ENCODE measurements around the gene PAWR. TPM values are rescaled to one million over a fixed set of nuclear protein-coding genes. Genes with fewer than 3 reads are reported as not detected.

The PAWR gene
- total and polyA plus RNA-seq, 4 experiments from 2014 or later, result 0.87 to 4.7 (median 2.2) TPM

DNA sequence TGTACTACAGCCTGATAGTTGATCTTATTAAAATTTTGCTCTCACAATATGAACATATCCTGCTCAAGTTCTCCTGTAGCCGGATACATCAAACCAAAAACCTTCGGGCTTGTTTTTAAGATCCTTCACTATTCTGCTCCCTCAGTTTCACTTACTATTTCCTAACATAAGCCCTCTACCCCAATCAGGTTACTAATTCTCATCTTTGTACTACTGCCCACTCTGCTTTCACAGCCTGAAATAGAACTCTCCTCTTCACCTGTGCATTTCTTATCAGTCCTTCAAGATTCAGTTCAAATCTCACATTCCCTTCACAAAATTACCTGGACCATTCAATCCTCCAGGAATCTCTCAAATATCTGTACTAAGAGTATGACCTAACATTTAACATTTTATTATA lies 14.2 kb downstream of the PAWR start:
- Mint-ChIP-seq H3K9me3 (peaks cover 0 to 11% (median 5%) of the 10 kb centered on the region in 8 donors), H3K27me3 (peaks cover 13 to 15% of the 10 kb centered on the region in 2 donors), H3K27ac (no peak overlapping the region), H3K4me1 (no peaks in the 10 kb centered on the region), H3K36me3 (no peaks in the 10 kb centered on the region), H3K4me3 (no peak overlapping the region)
- Histone ChIP-seq H3K9me3 (ENCODE audit: control insufficient read depth in 1 of 2, low read length in 2 of 2) (no peaks in the 10 kb centered on the region), H3K27ac (ENCODE audit: low read depth, low read length) (no peak overlapping the region), H3K4me3 (ENCODE audit: low read length in 2 of 2) (no peak overlapping the region), H3K4me1 (ENCODE audit: insufficient read depth, low read length) (no peaks in the 10 kb centered on the region), H3K36me3 (ENCODE audit: insufficient read depth, low read length) (no peaks in the 10 kb centered on the region), H3K27me3 (ENCODE audit: insufficient read depth, low read length) (no peaks in the 10 kb centered on the region)
- ChIA-PET POLR2A (ENCODE audit: partially characterized antibody) (no interaction called here), CTCF (ENCODE audit: partially characterized antibody) (no interaction called here)
- intact Hi-C loops (cut with micrococcal nuclease), result no loop called here
- DNase-seq, result no peak

DNA sequence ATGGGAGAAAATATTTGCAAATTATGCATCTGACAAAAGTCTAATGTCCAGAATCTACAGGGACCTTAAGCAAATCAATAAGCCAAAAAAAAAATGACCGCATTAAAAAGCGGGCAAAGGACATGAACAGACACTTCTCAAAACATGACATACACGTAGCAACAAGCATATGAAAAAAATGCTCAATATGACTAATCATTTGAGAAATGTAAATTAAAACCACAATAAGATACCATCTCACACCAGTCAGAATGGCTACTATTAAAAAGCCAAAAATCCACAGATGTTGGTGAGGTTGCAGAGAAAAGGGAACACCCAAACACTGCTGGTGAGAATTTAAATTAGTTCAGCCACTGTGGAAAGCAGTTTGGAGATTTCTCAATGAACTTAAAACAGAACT lies 16.1 kb downstream of the PAWR start:
- DNase-seq, result no peak
- ChIA-PET POLR2A (ENCODE audit: partially characterized antibody) (no interaction called here), CTCF (ENCODE audit: partially characterized antibody) (no interaction called here)
- Mint-ChIP-seq H3K27ac (no peak overlapping the region), H3K4me3 (no peak overlapping the region), H3K4me1 (no peaks in the 10 kb centered on the region), H3K9me3 (peaks cover 0 to 11% (median 5%) of the 10 kb centered on the region in 8 donors), H3K36me3 (no peaks in the 10 kb centered on the region), H3K27me3 (peaks cover 9 to 11% of the 10 kb centered on the region in 2 donors)
- Histone ChIP-seq H3K4me3 (ENCODE audit: low read length in 2 of 2) (no peak overlapping the region), H3K4me1 (ENCODE audit: insufficient read depth, low read length) (no peaks in the 10 kb centered on the region), H3K27me3 (ENCODE audit: insufficient read depth, low read length) (no peaks in the 10 kb centered on the region), H3K9me3 (ENCODE audit: control insufficient read depth in 1 of 2, low read length in 2 of 2) (no peaks in the 10 kb centered on the region), H3K36me3 (ENCODE audit: insufficient read depth, low read length) (no peaks in the 10 kb centered on the region), H3K27ac (ENCODE audit: low read depth, low read length) (no peak overlapping the region)
- intact Hi-C loops (cut with micrococcal nuclease), result no loop called here

DNA sequence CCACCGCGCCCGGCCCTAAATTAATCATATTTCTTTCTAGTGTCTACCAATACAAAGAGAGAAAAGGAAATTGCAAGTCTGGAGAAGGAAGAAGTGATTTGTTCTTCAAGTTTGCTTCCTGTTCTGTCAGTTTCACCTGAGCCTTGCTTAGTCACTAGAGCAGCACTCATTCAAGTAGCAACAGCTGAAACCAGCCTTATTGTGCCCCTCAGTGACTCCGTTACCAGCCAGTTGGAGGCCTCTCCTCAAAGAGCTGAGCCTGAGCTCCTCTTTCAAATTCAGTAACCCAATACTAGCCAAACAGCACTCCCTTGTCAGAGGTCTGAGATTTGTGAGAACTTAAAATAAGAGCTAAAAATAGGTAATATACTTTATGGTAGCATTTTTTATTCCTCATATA lies 17.4 kb downstream of the PAWR start:
- H3K27ac Mint-ChIP-seq, result no peak overlapping the region
- Histone ChIP-seq H3K36me3 (ENCODE audit: insufficient read depth, low read length) (no peaks in the 10 kb centered on the region), H3K9me3 (ENCODE audit: control insufficient read depth in 1 of 2, low read length in 2 of 2) (no peaks in the 10 kb centered on the region), H3K4me1 (ENCODE audit: insufficient read depth, low read length) (no peaks in the 10 kb centered on the region), H3K4me3 (ENCODE audit: low read length in 2 of 2) (no peak overlapping the region), H3K27me3 (ENCODE audit: insufficient read depth, low read length) (no peaks in the 10 kb centered on the region), H3K27ac (ENCODE audit: low read depth, low read length) (no peak overlapping the region)
- H3K4me1 Mint-ChIP-seq, result no peaks in the 10 kb centered on the region
- CTCF ChIA-PET (ENCODE audit: partially characterized antibody), result no interaction called here
- H3K27me3 Mint-ChIP-seq, result peaks cover 4 to 10% of the 10 kb centered on the region in 2 donors
- H3K36me3 Mint-ChIP-seq, result no peaks in the 10 kb centered on the region
- H3K4me3 Mint-ChIP-seq, result no peak overlapping the region
- peaks cover 0 to 11% (median 5%) of the 10 kb centered on the region in 8 donors for H3K9me3 Mint-ChIP-seq
- POLR2A ChIA-PET (ENCODE audit: partially characterized antibody), result no interaction called here
- intact Hi-C loops (cut with micrococcal nuclease), result no loop called here
- no peak for DNase-seq

DNA sequence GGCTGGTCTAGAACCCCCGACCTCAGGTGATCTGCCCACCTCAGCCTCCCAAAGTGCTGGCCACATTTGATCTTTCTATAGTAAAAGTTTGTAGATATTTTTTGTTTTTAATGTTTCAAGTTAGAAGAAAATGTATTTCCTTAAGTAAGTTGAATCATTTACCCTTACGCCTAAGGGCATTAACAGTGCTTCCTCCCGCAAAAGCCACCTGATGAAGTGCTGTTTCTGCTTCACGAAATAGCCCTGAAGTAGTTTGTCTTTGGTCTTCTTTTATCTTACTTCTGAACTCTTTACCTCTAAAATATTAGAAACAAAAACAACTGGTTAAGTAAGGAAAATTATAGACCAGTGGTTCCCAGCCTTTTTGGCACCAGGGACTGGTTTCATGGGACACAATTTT lies 22.7 kb downstream of the PAWR start:
- Mint-ChIP-seq H3K9me3 (peaks cover 0 to 8% (median 5%) of the 10 kb centered on the region in 8 donors), H3K36me3 (no peaks in the 10 kb centered on the region), H3K27ac (no peak overlapping the region), H3K27me3 (peaks cover 2 to 6% of the 10 kb centered on the region in 2 donors), H3K4me3 (no peak overlapping the region), H3K4me1 (no peaks in the 10 kb centered on the region)
- DNase-seq, result no peak
- intact Hi-C loops (cut with micrococcal nuclease), result no loop called here
- H3K27me3 ChIP-seq (ENCODE audit: insufficient read depth, low read length), result no peaks in the 10 kb centered on the region
- no peaks in the 10 kb centered on the region for H3K9me3 ChIP-seq (ENCODE audit: control insufficient read depth in 1 of 2, low read length in 2 of 2)
- no peak overlapping the region for H3K27ac ChIP-seq (ENCODE audit: low read depth, low read length)
- no peaks in the 10 kb centered on the region for H3K36me3 ChIP-seq (ENCODE audit: insufficient read depth, low read length)
- CTCF ChIA-PET (ENCODE audit: partially characterized antibody), result no interaction called here
- POLR2A ChIA-PET (ENCODE audit: partially characterized antibody), result no interaction called here
- no peaks in the 10 kb centered on the region for H3K4me1 ChIP-seq (ENCODE audit: insufficient read depth, low read length)
- H3K4me3 ChIP-seq (ENCODE audit: low read length in 2 of 2), result no peak overlapping the region

DNA sequence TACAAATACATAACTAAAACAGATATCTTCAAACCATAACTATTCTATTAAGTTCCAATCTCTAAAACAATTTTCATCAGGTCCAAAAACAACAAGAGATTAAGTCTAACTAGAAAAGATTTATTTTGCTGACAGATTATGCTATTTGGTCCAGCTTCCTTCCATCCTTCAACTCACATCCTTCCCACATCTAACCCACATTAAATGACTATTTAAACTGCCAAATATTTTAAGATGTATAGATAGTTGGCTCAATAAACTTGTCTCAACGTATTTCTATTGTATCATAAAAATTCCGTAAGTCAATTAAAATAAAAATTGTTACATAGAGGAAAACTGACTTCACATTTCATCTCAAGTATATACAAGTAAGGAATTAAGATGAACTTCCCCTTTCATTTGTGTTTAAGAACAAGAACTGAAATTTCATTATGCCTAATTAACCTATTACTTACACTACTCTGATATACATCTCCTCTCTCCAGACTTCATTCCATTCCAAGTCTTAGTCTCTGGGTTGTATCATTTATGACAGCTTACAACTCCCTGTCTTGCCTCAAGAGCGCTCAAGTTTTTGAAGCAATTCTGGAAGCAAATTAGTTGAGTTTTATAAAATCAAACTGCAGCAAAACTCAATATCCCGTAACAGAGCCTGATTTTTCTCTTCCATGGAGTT lies 25.4 kb downstream of the PAWR start:
- DNase-seq, result no peak
- CTCF ChIA-PET (ENCODE audit: partially characterized antibody), result no interaction called here
- Mint-ChIP-seq H3K27me3 (peaks cover 0 to 2% of the 10 kb centered on the region in 2 donors), H3K4me3 (no peak overlapping the region), H3K36me3 (no peaks in the 10 kb centered on the region), H3K4me1 (no peaks in the 10 kb centered on the region), H3K27ac (no peak overlapping the region), H3K9me3 (no peaks in the 10 kb centered on the region)
- POLR2A ChIA-PET (ENCODE audit: partially characterized antibody), result no interaction called here
- H3K36me3 ChIP-seq (ENCODE audit: insufficient read depth, low read length), result no peaks in the 10 kb centered on the region
- no peaks in the 10 kb centered on the region for H3K9me3 ChIP-seq (ENCODE audit: control insufficient read depth in 1 of 2, low read length in 2 of 2)
- H3K4me3 ChIP-seq (ENCODE audit: low read length in 2 of 2), result no peak overlapping the region
- H3K4me1 ChIP-seq (ENCODE audit: insufficient read depth, low read length), result no peaks in the 10 kb centered on the region
- intact Hi-C loops (cut with micrococcal nuclease), result no loop called here
- no peak overlapping the region for H3K27ac ChIP-seq (ENCODE audit: low read depth, low read length)
- H3K27me3 ChIP-seq (ENCODE audit: insufficient read depth, low read length), result no peaks in the 10 kb centered on the region

DNA sequence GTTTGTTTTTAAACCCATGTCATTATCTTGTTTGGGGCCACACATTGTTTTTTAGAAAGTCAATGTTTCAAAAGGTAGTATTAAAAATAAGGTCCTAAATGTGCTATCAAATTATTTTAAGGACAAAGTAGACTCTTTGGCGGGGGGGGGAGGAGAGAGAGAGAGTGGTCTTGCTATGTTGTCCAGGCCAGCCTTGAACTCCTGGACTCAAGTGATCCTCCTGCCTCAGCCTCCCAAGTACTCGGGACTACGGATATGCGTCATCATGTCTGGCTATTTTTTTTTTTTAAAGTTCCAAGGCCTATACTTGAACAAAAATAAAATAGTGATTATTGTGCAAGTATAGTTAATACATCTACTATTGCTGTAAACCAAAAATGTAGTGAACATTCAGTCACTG lies 26.2 kb downstream of the PAWR start:
- Mint-ChIP-seq H3K27ac (no peak overlapping the region), H3K36me3 (no peaks in the 10 kb centered on the region), H3K4me3 (no peak overlapping the region), H3K4me1 (no peaks in the 10 kb centered on the region), H3K27me3 (peaks cover 0 to 2% of the 10 kb centered on the region in 2 donors), H3K9me3 (no peaks in the 10 kb centered on the region)
- ChIA-PET CTCF (ENCODE audit: partially characterized antibody) (no interaction called here), POLR2A (ENCODE audit: partially characterized antibody) (no interaction called here)
- intact Hi-C loops (cut with micrococcal nuclease), result no loop called here
- Histone ChIP-seq H3K27ac (ENCODE audit: low read depth, low read length) (no peak overlapping the region), H3K9me3 (ENCODE audit: control insufficient read depth in 1 of 2, low read length in 2 of 2) (no peaks in the 10 kb centered on the region), H3K27me3 (ENCODE audit: insufficient read depth, low read length) (no peaks in the 10 kb centered on the region), H3K4me3 (ENCODE audit: low read length in 2 of 2) (no peak overlapping the region), H3K36me3 (ENCODE audit: insufficient read depth, low read length) (no peaks in the 10 kb centered on the region), H3K4me1 (ENCODE audit: insufficient read depth, low read length) (no peaks in the 10 kb centered on the region)
- DNase-seq, result no peak

DNA sequence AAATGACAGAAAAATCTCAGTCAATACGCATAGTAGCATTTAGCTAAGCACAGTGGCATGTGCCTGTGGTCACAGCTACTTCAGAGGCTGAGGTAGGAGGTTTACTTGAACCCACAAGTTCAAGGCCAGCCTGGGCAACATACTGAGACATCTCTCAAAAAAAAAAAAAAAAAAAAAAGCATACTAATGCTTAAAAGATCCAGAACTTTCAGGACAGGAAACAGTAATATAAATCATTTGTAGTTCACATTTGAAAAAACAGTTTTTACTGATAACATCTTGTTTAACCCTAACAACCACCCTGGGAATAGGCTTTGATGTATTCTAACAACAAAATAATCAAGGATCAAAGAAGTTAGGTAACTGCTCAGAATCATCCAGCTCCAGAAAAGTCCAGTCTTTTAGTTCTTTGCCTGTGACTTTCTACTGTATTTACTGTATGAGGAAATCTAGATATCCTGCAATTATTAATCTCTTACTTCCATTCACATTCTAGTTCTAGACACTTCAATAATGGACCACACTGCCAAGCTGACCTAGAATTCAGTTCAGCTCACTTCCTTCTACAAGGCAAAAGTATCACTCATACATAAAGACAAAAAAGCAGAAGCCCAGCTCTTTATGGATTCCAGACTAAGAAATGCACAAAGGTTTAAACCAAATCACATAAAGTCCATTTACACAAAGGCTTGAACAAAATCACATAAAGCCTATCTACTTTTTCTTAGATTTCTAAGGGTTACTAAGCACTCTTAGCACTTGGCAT lies 28.5 kb downstream of the PAWR start:
- intact Hi-C loops (cut with micrococcal nuclease), result no loop called here
- no peaks in the 10 kb centered on the region for H3K4me1 ChIP-seq (ENCODE audit: insufficient read depth, low read length)
- Mint-ChIP-seq H3K36me3 (no peaks in the 10 kb centered on the region), H3K27me3 (peaks cover 0 to 2% of the 10 kb centered on the region in 2 donors), H3K4me1 (no peaks in the 10 kb centered on the region), H3K27ac (no peak overlapping the region), H3K4me3 (no peak overlapping the region), H3K9me3 (peaks cover 0 to 2% (median 0%) of the 10 kb centered on the region in 8 donors)
- ChIA-PET POLR2A (ENCODE audit: partially characterized antibody) (no interaction called here), CTCF (ENCODE audit: partially characterized antibody) (no interaction called here)
- no peak overlapping the region for H3K4me3 ChIP-seq (ENCODE audit: low read length in 2 of 2)
- H3K36me3 ChIP-seq (ENCODE audit: insufficient read depth, low read length), result no peaks in the 10 kb centered on the region
- no peaks in the 10 kb centered on the region for H3K9me3 ChIP-seq (ENCODE audit: control insufficient read depth in 1 of 2, low read length in 2 of 2)
- H3K27me3 ChIP-seq (ENCODE audit: insufficient read depth, low read length), result no peaks in the 10 kb centered on the region
- no peak for DNase-seq
- H3K27ac ChIP-seq (ENCODE audit: low read depth, low read length), result no peak overlapping the region
